HG02870 (cell line): ENCODE data around the gene KCNG2.

Source experiments
- ATAC-seq: cut with Tn5 transposase; IDR thresholded peaks from one replicate; pipeline ENCODE4 v1.9.1; 2021; ENCODE audit warnings: mild to moderate bottlenecking, moderate library complexity; ENCODE audit not compliant: unreplicated experiment

The KCNG2 gene

GRCh38 chr18:79917853-79918614 is 120.3 kb downstream of the KCNG2 start:
- no peak for ATAC-seq

GRCh38 chr18:79918615-79919011 is 120.9 kb downstream of the KCNG2 start:
- no peak for ATAC-seq

- ATAC-seq = no peak
These were observed 121.4 kb downstream of the KCNG2 start for GRCh38 chr18:79919089-79919488.

DNA sequence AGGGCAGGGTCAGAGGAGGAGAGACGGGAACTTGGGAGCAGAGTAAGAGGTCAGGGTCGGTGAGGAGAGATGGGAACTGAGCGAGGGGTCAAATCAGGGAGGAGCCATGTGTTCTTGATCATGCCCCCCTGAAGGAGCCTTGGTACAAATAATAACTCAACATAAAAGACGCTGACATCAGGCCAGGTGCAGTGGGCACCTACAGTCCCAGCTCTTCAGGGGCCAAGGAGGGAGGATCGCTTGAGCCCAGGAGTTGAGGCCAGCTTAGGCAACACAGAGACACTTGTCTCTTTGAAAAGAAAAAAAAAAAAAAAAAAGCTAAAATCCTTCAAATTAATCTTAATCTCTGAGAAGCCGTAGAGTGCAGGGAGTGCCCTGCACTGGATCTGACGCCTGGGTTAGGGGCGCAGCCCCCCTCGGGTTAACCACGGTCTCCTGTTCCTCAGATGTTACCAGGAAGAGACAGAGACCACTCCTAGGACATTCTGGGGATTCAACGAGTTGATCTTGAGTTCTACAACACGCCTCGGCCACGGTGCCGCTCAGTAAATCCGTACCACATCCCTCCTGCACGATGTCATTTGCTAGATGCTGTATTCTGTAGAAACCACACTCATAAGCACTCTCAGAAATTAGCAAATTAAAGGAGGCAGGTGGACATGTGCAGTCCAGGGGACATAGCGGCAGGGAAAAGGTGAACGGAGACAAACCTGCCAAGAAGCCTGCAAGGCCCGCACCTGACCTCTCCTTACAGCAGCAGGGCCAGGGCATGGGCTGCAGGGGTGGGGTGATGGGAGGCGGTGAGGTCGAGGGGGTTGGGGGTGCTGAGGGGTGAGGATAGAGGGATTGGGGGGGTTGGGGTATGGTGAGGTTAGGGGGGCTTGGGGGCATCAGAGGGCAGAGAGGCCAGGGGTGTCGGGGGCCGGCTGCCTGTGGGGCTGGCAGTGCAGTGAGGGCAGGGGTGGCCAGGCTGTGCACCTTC is 124.5 kb downstream of the KCNG2 start:
- ATAC-seq = no peak

- no peak for ATAC-seq
These were observed 125.3 kb downstream of the KCNG2 start for GRCh38 chr18:79922971-79923411.

GRCh38 chr18:79923896-79924585 is 126.3 kb downstream of the KCNG2 start:
- ATAC-seq = no peak

DNA sequence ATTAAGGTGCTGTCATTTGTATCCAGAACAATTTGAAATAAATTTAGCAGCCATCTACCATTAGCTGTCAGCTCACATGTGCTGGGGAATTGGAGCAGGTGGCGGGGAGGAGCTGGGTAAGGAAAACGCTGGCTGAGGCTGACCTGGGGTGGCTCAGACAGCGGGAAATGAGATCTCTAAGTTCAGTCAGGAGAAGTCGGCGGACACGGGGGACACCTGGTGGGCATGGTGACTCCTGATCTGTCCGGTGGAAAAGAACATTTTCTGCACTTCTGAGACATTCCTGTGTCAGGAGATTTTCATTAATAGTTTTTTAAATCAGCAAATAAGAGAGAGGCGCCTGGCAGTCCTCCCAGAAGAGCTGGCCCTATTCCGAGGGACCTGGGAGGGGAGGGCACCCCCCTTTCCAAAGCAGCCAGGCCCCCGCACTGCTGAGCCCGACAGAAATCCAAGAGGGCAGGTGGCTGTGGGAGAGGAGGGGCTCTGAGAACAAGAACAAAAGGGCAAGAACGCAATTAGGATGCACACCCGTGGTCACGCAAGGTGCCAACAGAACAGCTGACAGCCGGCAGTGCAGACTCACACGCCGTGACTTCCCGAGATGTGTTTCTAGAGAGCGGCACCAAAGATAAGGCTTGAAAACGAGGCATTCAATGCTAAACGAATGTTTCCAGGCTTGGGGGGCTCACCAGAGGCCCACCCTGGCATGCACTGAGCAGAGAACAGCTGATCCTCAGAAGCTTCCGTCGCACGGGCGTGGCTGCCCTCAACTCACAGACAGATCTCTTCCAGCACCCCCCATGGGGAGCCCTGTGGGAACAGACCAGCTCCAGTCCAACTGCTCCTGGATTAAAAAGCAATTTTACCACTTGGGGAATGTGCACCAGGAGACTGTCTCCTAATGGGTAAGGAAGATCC is 127.3 kb downstream of the KCNG2 start:
- ATAC-seq = no peak

GRCh38 chr18:79926306-79926705 is 128.6 kb downstream of the KCNG2 start:
- ATAC-seq = no peak

- ATAC-seq = no peak
These were observed 129.2 kb downstream of the KCNG2 start for GRCh38 chr18:79926715-79927606.

DNA sequence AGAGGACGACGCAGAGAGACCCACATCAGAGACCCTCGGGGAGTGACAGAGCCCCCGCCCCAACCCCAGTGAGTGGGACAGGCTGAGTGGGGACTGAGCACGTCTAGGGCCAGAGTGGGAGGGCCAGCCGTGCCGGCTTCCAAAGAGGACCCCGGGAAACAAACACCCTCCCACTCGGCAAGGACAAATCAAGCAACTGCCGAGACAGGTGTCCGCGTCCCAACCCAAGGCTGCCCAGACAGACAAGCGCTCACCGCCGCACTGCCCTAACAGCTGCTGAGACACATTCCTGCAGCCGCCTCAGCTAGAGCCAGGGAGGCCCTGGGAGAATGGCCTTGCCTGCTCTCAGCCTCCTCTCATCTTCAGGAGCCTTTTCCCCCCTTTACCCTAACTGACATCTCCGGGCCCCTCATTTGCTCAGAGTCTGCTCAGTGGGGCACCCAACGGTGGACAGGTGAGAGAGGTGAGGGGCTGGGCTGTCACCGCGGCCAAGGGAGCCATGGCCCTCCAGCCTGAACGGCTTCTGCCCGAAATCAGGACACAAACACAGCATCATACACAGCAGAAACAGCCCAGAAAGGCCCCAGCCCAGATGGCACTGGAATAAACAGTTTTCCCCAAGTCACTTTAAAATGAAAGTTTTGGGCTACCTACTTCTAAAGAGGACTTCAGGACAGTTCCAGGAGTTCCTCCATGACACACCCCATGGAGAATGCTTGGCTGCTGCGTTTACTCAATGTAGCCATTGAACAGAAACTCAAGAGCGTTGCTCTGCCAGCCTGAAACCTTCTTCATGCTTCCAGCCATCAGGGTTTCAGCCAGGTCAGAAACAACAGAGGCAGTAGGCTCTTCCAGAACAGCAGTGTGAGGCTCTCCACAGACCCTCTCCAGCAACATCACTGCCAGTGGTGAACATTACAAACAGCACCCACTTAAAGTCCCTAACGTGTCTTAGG is 130.1 kb downstream of the KCNG2 start:
- ATAC-seq = no peak

- ATAC-seq = no peak
These were observed 130.8 kb downstream of the KCNG2 start for GRCh38 chr18:79928563-79928960.

DNA sequence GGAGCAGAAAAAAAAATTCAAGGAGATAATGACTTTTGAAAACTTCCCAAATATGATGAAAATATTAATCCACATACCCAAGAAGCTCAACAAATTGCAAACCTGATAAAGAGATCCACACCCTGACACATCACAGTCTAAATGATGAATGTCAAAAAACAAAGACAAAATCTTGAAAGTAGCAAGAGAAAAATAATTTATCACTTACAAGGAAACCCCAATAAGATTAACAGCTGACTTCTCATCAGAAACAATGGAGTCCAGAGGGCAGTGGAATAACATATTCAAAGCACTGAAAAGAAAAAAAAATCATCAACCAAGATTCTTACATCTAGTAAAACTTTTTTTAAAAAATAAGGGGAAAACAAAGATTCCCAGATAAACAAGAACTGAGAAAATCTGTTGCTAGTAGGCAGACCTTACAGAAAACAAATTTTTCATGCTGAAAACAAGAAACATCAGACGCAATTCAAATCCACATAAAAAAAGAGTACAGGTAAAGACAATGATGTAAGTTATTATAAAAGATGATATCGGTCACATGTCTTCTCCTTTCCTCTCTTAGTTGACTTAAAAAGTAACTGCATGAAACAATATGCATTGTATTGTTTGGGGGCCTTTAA is 132.4 kb downstream of the KCNG2 start:
- ATAC-seq = no peak

DNA sequence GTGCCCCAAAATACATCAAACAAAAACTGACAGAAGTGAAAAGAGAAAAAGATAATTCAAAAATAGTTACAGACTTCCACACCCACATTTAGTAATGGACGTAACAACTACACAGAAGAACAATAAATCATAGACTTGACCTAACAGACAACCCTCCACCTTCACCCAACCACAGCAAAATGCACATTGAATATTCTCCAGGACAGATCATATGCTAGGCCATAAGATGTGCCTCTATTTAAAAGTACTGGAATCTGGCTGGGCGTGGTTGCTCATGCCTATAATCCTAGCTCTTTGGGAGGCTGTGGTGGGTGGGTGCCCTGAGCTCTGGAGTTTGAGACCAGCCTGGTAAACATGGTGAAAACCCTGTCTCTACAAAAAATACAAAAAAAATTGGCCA is 133.7 kb downstream of the KCNG2 start:
- no peak for ATAC-seq

- no peak for ATAC-seq
These were observed 135.2 kb downstream of the KCNG2 start for GRCh38 chr18:79932907-79933306.

DNA sequence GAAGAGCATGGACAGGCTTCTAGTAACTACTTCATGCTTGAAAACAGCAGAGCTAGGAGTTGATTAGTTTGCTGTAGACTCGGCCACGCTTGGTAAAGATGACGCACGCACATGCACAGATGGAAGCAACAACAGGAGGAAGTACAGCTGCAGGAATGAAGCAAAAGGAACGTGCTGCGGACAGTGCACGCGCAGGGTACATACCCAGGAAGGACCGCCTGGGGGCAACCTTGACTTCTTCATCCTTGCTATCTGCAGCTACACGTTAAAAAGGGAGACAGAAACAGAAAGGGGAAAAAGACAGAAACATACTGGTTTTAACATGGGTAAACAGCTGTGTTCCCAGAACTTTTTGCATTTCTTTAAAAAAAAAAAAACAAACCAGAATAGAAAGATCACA is 136.0 kb downstream of the KCNG2 start:
- no peak for ATAC-seq

GRCh38 chr18:79934311-79935097 is 136.8 kb downstream of the KCNG2 start:
- no peak for ATAC-seq

DNA sequence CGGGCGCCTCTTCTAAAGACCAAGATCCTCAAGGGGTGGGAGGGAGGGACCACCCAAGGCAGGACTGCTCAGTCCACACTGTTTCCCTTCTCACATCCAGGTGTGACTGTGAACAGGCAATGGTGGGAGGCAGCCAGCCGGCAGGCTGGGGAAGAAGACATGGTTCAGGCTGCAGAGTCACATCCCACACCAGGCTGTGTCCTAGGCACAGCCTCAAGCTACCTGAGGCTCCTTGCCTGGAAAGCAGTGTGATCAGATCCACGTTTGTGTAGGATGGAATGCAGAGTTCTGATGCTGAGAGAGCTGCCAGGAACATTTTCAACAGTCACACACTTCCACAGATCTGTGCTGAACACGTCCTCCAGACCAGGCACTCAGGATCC is 137.4 kb downstream of the KCNG2 start:
- ATAC-seq = no peak
